Epithelial cell of proximal tubule (primary cell): ENCODE data around the gene PLA2G4A. TPM values are rescaled to one million over a fixed set of nuclear protein-coding genes. Genes with fewer than 3 reads are reported as not detected.
A peak's percentile ranks its signal among the peaks of the same experiment; 100 is the strongest.

ENCODE experiments used
- DNase-seq: peaks from one replicate; pipeline ENCODE4 v3.0.0-alpha.2; 2011; ENCODE audit warnings: low read depth
- H3K4me3 ChIP-seq: 2 replicates; pipeline ENCODE4 v1.5.1; 2011; ENCODE audit warnings: low read depth, mild to moderate bottlenecking, low read length
- total RNA-seq: library from RNA; depleted of rRNA; stranded (reverse); fragments of >200 nt; gene quantifications from 2 replicates; pipeline ENCODE4 v1.2.3, GENCODE V29; 2015
- TF ChIP-seq, protein P1 (sequence below): conservative IDR thresholded peaks from 2 replicates; pipeline ENCODE4 v1.5.1; 2012; ENCODE audit warnings: low read depth, mild to moderate bottlenecking, low read length

Gene PLA2G4A
- total RNA-seq, 1 donor from 2014 or later: 0.40 TPM

DNA sequence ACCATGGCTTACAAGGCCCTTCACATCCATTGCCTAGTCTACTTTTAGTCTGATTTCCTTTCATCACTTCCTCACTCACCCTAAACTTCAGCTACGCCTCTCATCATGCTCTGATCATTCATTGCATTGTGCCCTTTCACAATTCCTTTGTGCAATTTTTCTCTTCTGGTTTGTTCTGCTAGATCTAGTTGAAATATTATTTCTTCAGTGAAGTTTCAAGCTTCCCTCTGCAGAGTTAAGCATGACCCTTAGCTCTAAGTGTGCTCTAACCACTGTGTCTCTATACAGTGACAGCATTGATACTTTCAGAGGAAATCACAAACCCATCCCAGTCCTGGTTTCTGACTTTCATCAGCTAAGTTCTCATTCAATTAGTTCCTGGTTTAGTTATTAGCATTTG, 166.1 kb downstream of the PLA2G4A start:
- no peak for DNase-seq
- TF ChIP-seq, protein P1, sequence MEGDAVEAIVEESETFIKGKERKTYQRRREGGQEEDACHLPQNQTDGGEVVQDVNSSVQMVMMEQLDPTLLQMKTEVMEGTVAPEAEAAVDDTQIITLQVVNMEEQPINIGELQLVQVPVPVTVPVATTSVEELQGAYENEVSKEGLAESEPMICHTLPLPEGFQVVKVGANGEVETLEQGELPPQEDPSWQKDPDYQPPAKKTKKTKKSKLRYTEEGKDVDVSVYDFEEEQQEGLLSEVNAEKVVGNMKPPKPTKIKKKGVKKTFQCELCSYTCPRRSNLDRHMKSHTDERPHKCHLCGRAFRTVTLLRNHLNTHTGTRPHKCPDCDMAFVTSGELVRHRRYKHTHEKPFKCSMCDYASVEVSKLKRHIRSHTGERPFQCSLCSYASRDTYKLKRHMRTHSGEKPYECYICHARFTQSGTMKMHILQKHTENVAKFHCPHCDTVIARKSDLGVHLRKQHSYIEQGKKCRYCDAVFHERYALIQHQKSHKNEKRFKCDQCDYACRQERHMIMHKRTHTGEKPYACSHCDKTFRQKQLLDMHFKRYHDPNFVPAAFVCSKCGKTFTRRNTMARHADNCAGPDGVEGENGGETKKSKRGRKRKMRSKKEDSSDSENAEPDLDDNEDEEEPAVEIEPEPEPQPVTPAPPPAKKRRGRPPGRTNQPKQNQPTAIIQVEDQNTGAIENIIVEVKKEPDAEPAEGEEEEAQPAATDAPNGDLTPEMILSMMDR: no peak
- H3K4me3 ChIP-seq: no peak overlapping the region

GRCh38 chr1:186996816-186997215, 168.1 kb downstream of the PLA2G4A start:
- no peak for DNase-seq
- TF ChIP-seq, protein P1: no peak
- H3K4me3 ChIP-seq: no peak overlapping the region

- TF ChIP-seq, protein P1: no peak
- DNase-seq: no peak
- H3K4me3 ChIP-seq: no peak overlapping the region
Measured at GRCh38 chr1:186997877-186998276, 169.1 kb downstream of the PLA2G4A start.

GRCh38 chr1:186999506-186999905, 170.8 kb downstream of the PLA2G4A start:
- no peak for DNase-seq
- TF ChIP-seq, protein P1: no peak
- no peak overlapping the region for H3K4me3 ChIP-seq

DNA sequence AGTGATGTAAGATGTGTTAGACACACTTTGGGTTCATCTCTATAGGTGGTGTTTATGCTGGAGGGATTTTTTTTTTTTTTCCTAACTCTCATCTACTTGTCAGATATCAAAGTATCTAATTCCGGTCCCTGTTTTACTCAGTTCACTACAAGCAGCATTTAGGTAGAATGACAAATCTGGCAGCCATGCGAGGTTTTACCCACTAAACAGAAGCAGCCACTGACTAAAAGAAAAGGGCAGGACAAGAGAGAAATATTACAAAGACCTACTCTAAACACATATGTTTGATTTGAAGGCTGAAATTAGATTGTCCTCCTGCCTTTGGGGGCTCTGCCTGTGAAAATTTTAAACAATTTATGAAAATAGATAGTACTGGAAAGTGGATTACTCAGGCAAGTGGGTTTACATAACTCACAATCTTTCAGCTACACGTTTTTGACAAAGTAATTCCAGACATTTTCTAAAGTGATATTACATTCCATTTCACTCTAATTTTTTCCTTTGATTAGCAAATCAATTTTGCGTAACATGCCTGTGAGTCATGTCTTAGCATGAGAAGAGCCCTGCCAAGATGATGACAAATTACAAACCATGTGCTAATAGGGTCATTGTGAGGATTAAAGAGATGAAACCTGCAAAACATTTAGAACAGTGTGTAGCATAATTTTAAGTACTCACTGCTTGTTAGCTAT, 172.6 kb downstream of the PLA2G4A start:
- H3K4me3 ChIP-seq: no peak overlapping the region

GRCh38 chr1:187003353-187003752, 174.6 kb downstream of the PLA2G4A start:
- TF ChIP-seq, protein P1: no peak
- H3K4me3 ChIP-seq: no peak overlapping the region
- no peak for DNase-seq

More for the DNA sequence above, 172.6 kb downstream of the PLA2G4A start:
- TF ChIP-seq, protein P1: no peak
- peak; percentile 44 for DNase-seq

DNA sequence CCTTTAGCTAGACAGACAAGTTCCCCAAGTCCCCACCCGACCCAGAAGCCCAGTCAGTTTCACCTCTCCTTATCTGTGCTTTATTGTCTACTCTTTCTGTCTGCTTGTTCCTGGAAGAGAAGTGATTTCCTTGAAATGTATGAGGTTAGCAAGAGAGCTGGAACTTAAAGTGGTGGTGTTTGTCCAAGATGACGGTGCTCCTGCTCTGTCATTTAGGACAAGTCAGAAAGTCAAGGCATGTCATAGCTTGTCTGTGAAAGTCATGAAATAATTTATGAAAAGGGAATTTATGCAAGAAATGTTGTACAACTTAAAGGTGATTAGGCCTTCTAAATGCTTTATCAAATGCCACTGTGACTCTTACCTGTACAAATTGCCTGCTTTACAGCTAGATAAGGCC, 178.1 kb downstream of the PLA2G4A start:
- TF ChIP-seq, protein P1: no peak
- DNase-seq: no peak
- no peak overlapping the region for H3K4me3 ChIP-seq
